HK-2 (cell line): Measurements from ENCODE around the gene TOX2.
"Not testable (repeated sequence)": the region's sequence is repeated elsewhere in the genome, so short reads cannot be mapped to it uniquely, and the experiment has no call there.

Experiments used
- DNase-seq: peaks from one replicate; pipeline ENCODE4 v3.0.0-alpha.2; 2018; ENCODE audit not compliant: unreplicated experiment

Gene TOX2

GRCh38 chr20:44031781-44032582 lies 117.3 kb downstream of the TOX2 start:
- no peak for DNase-seq

GRCh38 chr20:44032583-44033331 lies 118.1 kb downstream of the TOX2 start:
- no peak for DNase-seq

DNA sequence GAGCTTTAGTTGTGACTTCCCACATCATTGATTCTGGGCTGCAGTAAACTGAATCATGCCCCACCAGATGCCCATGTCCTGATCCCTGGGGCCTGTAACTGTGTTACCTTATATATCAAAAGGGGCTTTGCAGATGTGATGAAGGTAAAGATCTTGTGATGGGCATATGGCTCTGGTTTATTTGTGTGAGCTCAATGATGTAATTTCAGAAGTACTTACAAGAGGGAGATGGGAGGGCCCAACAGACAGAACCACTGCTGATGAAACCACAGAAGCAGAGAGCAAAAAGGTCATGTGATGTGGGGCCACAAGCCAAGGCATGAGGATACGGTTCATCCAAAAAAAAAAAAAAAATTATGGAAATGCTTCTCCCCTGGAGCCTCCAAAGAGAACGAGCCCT lies 118.7 kb downstream of the TOX2 start:
- DNase-seq = no peak

DNA sequence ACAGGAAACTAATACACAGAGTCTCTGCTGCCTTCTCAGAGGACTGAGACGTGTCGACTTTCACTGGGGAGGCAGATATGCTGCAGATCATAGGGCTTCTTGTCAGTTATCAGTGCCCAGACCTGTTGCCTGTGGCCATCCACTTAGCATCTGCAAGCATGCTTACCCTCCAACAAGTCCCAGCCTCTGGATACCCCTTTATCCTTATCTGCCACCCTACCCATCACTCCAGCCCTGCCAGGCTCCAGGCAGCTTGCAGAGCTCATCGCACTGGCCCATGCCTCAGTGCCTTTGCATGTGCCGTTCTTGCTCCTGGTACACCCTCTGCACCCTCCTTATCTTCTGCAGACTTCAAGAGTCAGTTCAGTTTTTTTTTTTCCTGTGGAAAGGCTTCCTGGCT lies 119.2 kb downstream of the TOX2 start:
- no peak for DNase-seq

- no peak for DNase-seq
Measured at GRCh38 chr20:44034451-44034850, 119.8 kb downstream of the TOX2 start.

- DNase-seq = no peak
Measured at GRCh38 chr20:44034965-44035635, 120.4 kb downstream of the TOX2 start.

DNA sequence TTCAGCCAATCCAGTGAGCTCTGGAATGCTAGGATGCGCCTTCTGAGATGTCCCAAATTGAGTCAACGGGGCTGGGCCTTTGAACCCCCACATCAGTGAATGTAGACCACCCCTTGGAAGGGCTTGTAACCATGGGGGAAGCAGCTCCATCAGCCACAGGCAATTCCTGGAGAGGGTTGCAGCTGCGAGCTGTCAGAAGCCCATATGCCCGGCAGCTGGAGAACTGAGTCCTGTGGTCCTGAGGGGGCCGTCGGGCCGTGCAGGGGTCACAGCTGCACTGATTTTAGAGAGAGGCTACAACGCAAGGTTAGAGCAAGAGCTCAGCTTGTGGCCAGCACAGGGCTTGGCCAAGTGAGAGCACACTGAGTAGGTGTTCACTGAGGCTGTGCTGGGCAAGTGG lies 121.3 kb downstream of the TOX2 start:
- no peak for DNase-seq

- no peak for DNase-seq
Measured at GRCh38 chr20:44036441-44036840, 121.8 kb downstream of the TOX2 start.

DNA sequence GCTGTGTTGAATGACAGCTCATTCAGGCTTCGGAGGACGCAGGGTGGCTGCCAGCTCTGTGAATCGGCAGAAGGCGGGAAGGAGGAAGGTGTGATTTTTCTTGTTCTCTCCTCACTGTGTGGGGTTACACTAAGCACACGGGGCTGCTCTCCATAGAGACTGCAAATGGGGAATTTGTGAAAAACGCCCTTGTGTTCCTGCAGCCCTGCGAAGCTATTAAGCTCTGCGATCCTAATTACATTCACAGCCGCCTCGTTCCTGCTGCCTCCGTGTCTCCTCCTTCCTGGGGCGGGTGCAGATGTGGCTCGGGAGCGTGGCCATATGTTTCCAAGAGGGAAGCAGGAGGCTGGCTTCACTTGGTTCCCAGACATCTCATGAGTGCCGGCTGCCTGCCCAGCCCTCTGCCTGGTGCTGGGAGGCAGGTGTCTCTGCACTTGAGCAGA lies 124.0 kb downstream of the TOX2 start:
- DNase-seq = no peak

- no peak for DNase-seq
Measured at GRCh38 chr20:44039147-44039546, 124.5 kb downstream of the TOX2 start.

GRCh38 chr20:44039741-44040140 lies 125.1 kb downstream of the TOX2 start:
- no peak for DNase-seq

DNA sequence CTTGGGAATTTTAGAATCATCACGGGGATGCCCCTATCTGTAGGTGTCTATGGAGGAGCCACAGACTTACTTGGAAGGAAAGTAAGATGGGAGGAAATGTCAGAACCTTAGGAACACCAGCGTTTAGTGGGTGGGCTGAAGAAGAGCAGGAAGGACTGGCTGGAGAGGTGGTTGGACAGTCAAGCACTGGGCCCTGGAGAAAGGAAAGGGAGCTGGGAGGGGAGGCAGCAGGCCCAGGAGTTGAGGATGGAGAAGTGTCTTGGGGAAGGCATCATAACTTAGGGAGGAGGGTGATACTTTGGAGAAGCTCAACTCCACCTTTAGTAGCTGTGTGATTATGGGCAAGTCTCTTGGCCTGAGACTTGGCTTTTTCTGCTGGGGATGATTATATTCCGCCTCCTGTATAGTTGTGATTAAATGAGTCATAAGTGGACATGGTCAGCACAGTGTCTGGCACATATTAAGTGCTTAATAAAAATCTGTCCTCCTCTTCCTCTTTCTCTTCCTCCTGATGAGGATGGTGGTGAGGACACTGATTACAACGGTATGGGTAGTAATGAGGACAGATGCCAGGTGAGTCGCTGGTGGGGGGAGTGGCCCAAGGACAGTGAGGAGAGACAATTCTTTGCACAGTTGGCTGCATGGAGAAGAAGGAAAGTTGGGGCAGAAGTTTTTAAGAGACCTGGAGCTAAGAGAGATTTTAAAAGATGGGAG lies 125.7 kb downstream of the TOX2 start:
- no peak for DNase-seq

DNA sequence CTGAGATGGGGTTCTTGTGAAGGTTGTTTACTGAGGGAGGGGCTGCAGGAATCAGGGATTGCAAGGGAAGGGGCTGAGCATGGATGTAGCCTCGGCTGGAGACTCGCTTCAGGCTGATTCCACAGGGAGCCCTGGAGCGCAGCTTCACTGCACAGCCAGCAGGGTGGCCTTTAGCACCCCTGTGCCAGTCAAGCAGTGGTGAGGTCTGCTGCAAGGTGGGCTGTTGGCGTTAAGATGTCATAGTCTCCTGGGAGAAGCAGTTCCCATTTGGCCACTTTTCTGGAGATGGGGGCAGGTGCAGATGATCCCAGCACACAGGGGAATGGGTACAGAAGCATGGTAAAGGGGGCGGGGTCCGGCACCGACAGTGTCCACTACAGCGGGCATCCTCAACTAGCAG lies 126.3 kb downstream of the TOX2 start:
- DNase-seq = no peak

GRCh38 chr20:44044712-44045111 lies 130.1 kb downstream of the TOX2 start:
- DNase-seq = not testable (repeated sequence)

DNA sequence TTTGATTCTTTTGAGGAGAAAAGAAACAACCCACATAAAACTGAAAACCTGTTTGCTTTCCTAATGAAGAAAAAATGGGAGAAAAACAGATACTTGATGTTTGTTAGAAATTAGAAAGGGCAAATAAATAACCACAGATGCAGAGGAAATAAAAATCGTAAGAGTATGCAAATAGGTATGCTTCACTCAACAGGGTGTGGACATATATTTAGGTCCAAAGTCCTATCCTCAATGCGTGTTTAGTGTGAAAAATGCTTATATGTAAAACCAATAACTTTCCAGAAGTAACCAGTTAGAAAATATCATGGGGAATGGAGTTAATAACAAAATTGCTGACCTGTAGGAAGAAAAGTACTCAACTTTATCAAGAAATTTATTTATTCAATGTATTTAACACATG lies 135.7 kb downstream of the TOX2 start:
- no peak for DNase-seq

DNA sequence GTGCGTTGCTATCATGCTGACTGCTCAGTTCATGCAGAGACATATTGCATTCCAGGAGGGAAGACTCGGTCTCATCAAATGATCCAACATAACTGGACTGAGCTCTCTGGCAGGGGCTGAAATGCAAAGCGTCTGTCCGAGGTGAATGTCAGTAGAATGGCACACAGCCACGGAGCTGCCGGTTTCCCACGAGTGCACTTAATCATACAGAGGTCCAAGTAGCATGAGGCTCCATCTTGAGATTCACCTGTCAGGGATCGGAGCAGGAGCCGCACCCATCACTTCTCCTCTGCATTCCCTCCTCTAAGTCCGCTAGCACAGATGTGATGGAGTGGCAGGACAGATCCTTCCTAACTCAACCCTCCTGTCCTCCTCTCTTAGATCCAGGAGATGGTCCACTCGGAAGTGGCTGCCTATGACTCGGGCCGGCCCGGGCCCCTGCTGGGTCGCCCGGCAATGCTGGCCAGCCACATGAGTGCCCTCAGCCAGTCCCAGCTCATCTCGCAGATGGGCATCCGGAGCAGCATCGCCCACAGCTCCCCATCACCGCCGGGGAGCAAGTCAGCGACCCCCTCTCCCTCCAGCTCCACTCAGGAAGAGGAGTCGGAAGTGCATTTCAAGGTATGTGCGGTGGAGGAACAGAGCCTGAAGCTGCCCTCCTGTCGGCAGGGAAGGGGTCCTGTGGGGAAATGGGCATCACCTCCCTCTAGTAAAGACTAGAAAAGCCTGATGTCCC lies 136.4 kb downstream of the TOX2 start:
- DNase-seq = no peak

DNA sequence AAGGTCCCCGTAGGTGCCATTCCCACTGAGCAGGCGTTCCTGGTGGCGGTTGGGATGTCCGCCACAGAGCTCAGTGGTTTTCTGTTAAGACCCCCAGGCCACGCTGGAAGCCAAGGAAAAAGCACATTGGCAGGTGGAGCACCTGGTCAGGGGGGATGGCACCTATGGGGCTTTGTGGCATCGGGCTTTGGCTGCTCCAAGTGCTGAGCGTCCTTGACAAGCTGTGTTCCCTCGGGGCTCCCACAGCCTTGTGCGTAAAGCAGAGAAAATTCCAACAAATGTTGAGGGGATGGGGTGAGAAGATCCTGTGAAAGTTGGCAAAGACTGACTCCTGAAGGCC lies 137.0 kb downstream of the TOX2 start:
- DNase-seq = no peak

DNA sequence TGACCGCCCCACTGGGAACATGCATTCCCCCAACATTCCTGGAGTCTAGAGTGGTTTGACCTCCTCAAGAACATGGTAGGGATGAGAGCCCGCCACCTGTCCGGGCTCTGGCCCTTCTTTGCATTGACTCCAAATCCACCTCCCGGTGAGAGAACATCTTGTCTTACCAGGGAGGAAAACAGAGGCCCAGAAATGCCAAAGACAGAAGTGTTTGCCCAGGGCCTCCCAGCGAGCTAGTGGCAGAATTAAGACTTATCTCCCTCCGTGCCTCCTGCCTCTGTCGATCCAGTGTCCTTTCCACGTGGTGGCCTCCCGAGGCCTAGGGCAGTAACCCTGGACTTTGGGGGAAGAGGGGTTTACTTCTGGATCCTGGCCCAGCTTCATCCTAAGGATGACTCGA lies 137.5 kb downstream of the TOX2 start:
- DNase-seq = no peak

- no peak for DNase-seq
Measured at GRCh38 chr20:44053046-44053445, 138.4 kb downstream of the TOX2 start.

DNA sequence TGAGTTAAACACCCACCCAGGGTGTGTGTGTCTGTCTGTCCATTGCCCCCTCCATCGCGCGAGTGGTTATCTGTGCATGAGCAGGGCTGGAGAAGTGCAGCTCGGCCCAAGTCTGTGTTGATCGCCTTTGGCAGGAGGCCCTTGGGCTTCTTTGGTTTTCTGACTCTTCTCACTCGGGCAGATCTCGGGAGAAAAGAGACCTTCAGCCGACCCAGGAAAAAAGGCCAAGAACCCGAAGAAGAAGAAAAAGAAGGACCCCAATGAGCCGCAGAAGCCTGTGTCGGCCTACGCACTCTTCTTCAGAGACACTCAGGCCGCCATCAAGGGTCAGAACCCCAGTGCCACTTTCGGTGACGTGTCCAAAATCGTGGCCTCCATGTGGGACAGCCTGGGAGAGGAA lies 139.5 kb downstream of the TOX2 start:
- no peak for DNase-seq

DNA sequence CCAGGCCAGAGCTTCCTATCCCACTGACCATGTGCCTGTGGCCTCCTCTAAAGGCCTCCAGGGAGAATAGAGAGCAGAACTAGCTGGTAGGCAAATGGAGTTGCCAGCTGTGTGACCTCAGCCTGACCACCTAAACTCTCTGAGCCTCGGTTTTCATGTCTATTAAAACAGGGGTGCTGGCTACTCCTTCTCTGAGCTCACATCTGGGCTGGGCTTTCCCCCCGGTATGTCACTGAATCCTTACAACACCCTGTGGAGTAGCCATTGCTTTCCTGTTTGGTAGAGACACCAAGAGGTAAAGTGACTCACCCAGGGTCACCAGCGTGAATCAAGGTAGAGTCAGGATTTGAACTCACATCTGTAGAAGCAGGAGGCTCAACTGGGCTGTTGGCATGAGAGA lies 140.2 kb downstream of the TOX2 start:
- no peak for DNase-seq
